KG1 (cell line): ENCODE results near the gene ANTXR1.

ENCODE experiments used
- DNase-seq: peaks from one replicate; lab custom pipeline; 2025; lab: John Stamatoyannopoulos, UW

The ANTXR1 gene

DNA sequence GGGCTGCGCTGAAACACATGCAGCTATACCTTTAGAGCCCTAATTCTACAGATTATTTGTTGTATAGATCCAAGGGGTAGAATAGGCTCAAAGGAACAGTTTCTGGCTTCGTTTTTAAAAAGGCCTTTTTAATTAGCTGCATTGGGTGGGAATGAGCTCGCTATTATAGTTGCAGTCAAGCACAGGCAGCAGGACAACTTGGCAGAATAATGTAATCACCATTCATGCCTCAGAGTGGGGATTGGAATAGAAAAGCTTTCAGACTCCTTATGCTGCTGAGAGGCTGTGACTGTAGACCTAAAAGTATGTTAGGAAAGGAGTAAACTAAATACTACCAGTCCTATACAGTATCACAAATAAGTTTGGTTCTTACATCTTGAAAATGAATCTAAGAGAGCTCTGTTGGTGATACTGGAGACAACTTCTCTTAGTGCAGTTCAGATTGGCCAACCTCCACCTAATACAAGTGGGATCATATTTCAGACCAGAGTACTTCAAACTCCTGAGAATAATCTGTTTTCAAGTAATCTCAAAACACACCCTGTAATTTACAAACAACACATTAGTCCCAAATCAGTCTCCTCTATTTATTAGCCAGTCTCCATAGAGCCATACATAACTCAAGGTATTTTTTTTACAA lies 121.4 kb downstream of the ANTXR1 start:
- no peak for DNase-seq

DNA sequence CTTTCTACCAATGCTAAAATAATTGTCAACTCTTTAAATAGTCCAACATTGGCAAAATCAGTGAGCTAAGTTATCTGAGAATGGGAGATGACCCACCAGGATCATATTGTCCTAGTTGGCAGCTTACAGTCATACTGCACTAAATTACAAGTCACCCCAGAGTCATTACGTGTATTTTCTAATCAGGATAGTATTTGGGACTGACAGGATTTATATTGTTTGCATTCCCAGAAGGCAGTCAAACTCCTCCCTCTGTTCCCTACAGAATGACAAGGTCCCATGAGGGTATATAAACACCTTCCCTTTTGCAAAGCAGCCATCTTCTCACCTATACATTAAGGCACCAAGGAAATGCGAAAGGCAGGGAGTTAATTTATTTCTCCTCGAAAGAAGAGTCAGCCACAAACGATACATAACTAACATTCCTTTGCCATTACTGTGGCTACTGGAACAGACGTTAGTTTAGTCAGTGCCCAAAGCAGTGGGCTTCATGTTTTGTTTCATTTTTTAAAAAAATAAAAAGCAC lies 125.3 kb downstream of the ANTXR1 start:
- DNase-seq = no peak

GRCh38 chr2:69138793-69139459 lies 125.9 kb downstream of the ANTXR1 start:
- DNase-seq = no peak

DNA sequence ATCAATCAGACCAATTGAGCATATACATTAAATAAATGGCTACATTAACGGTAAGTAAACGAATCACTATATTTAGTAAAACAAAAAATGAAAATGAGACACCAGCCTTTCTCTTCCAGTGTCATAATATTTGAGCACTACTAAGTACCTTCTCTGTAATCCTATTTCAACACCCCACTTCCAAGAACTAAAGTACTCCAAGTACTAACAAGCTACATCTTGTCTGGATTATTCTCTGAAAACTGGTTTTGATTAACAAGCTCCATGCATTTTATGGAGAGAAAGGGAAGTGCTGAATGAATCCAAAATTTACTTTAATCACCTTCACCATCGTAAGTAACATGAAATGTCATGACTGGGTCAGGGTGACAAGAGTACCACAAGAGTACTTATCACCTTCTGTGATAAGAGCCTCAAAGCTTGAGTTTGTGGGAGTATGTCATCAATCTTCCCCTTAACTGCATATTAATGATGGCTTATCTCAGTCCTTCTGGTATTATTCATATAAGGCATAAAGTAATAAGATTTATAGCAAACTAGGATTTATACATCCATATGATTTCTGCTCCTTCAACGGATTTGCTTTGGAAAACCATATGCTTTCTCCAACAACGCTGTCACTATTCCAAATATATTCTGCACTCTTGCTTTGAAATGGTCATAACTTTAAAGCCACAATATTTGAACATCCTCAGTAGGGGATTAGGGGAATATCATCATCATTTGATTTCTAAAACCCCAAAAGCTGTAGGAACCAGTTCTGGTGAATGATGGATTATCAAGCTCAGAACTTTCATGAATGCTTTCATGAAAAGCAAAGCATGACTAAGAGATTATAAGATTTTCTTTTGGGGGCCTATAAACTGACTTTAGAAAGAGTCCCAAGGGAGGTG lies 127.0 kb downstream of the ANTXR1 start:
- DNase-seq = no peak

DNA sequence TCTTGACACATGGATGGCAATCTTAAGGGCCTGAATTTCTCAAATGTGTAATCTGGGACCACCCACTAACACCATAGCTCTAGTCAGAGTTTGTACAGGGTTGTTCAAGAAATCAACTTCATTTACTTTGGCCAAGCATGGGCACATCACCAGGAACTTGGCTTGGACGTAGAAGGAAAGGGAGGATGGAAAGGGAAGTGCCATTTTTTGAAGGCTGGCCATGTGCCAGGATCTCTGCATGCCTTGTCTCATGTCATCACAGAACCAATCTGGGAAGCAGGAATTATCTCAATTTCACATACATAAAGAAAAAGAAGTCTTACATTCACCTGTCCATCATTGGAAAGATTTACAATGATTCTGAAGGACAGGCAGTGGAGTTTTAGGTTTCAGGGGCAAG lies 128.1 kb downstream of the ANTXR1 start:
- no peak for DNase-seq

DNA sequence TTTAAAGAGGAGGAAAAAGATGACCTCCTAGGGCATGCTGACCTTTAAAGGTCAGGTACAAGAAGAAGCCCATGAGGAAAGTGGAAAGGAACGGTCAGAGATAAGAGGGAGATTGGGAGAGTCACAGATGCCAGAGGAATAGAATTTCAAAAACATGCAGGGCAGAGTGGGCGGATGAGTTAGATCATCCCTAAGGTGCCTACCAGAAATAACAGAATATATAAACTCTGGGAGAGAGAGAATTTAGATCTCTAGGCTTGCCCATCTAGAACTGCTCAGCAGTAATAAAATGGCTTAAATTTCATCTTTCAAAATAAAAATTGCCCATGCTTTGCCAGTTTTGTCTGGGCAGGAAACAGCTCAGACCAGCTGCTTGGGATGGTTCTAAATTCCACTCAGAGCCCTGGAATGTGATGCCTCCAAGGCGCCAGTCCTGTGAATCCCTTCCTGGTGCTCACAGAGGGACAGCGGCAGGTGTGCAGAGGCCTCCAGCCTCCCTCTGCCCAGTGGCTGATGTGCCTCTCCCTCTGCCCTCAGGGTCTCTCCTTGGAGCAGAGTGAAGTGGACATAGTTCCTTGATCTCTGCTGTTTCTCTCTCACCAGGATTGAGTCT lies 130.9 kb downstream of the ANTXR1 start:
- no peak for DNase-seq

GRCh38 chr2:69145204-69145603 lies 132.2 kb downstream of the ANTXR1 start:
- DNase-seq = no peak

- DNase-seq = no peak
These were observed 135.0 kb downstream of the ANTXR1 start for GRCh38 chr2:69147841-69148533.

DNA sequence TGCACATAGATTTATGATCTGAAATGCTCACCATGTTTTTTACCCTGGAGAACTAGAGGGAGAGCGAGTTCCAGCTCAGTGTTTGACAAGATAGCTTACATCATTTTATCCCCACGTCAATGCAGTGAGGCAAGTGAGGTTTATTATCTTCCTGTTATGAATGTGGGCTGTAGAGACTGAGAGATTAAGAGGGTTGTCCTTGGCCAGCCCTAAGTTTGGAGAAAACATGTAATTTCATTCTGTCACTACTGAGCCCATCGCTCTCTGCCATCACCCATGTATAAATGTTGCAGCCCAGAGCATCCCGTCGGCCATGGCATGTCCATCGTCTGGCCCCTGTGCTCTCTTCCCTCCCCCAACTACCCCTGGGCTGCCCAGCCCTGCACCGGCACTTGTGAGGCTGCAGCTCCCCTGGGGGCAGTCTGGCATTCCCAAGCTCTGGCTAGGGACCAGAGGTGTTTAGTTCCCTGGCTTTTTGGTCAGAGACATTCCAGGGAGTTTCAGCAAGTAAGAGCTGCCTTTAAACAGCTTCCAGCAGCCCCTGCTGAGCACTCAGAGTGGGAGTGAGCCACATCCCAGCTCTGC lies 136.7 kb downstream of the ANTXR1 start:
- no peak for DNase-seq

- no peak for DNase-seq
These were observed 139.0 kb downstream of the ANTXR1 start for GRCh38 chr2:69151931-69152330.

- DNase-seq = no peak
These were observed 140.0 kb downstream of the ANTXR1 start for GRCh38 chr2:69152847-69153583.

DNA sequence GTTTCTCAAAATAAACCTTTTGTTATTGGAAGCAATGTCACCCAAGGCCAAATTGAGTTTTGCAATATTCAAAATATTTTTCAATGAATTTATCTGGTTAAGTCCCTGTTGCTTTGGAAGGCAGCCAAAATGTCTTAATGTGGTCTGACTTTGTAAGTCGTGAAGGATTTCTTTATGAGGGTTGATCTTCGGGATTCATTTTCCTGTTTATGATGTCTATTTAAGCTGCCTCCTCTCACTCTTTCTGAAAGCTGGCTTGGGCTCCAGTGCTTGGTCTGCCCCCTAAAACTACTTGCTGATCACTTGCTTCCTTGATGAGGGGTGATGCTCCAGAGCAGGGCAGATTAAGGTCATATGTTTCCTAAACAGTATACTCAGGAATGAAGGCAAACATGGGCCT lies 141.1 kb downstream of the ANTXR1 start:
- DNase-seq = no peak

- no peak for DNase-seq
These were observed 143.6 kb downstream of the ANTXR1 start for GRCh38 chr2:69156624-69157023.

DNA sequence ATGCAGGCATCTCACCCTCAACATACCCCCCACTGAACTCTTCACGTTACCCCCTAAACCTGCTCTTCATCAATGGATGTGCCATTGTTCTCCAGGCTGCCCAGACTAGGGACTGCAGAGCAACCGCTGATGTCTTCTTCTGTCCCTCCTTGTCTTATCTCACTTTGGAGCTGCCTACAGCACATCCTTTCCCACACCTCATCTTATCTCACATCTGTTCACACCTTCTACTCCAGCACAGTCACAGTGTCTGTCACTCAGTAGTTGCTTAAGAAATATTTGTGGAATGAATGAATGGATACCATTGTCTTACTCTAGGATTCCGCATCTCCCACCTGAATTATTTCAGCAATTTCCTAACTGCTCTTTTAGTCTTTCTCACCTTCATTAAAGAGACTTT lies 144.5 kb downstream of the ANTXR1 start:
- DNase-seq = no peak

- no peak for DNase-seq
These were observed 147.0 kb downstream of the ANTXR1 start for GRCh38 chr2:69159986-69160385.

- no peak for DNase-seq
These were observed 149.1 kb downstream of the ANTXR1 start for GRCh38 chr2:69162057-69162456.

GRCh38 chr2:69163109-69163508 lies 150.1 kb downstream of the ANTXR1 start:
- peak; percentile 55 for DNase-seq

- no peak for DNase-seq
These were observed 150.6 kb downstream of the ANTXR1 start for GRCh38 chr2:69163556-69163955.

DNA sequence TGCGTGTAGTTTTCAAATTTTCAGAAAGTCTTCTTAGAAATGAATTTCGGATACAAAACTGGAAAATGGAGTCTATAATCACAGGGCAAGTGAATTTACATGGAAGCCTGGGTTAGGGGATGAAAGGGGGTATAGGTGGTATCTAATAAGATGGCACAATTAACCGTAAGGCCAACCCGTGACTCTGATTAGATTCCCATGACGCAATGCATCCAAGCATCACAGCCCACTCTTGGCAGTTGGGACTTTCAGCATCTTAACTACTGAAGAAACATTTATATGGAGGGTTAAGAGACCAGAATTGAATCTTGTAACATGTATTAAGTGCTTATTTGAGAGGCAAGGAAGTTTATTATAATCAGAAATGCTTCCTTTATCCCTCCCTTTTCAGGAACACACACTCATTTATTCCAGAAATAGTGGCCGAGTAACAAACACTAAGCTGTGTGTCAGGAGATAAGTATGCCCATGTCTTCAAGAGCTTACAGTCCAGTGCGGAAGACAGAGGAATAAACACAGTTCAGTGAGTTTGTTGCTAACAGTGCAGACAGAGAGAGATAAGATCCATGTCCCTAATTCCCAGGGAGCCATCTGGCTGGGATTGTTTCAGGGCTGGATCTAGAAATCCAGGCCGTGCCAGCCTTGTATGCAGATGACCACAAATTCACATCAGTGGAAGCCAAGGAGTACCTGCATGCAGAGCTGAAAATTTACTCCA lies 151.2 kb downstream of the ANTXR1 start:
- no peak for DNase-seq
